ENCODE results near the gene ZNF280C. TPM values are rescaled to one million over a fixed set of nuclear protein-coding genes. Genes with fewer than 3 reads are reported as not detected.

ZNF280C gene
- total and polyA plus RNA-seq, 3 donors from 2014 or later: 12.5 to 34.4 (median 24.5) TPM

DNA sequence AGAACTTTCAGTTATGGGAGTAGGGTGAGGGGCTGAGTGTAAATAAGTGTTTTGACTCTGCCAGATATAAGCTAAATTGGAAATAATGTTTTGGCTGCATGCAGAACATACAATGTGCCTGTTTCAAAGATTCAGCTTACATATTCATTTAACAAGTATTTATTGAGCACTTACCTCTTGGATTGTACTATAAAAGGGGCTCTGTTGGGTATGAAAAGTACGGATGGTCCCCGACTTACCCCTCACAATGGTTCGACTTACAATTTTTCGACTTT, 102.3 kb downstream of the ZNF280C start:
- TF ChIP-seq POLR2A (IDR thresholded peaks at IDR 0.05): no peak
- TF ChIP-seq, protein P1, sequence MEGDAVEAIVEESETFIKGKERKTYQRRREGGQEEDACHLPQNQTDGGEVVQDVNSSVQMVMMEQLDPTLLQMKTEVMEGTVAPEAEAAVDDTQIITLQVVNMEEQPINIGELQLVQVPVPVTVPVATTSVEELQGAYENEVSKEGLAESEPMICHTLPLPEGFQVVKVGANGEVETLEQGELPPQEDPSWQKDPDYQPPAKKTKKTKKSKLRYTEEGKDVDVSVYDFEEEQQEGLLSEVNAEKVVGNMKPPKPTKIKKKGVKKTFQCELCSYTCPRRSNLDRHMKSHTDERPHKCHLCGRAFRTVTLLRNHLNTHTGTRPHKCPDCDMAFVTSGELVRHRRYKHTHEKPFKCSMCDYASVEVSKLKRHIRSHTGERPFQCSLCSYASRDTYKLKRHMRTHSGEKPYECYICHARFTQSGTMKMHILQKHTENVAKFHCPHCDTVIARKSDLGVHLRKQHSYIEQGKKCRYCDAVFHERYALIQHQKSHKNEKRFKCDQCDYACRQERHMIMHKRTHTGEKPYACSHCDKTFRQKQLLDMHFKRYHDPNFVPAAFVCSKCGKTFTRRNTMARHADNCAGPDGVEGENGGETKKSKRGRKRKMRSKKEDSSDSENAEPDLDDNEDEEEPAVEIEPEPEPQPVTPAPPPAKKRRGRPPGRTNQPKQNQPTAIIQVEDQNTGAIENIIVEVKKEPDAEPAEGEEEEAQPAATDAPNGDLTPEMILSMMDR (IDR thresholded peaks at IDR 0.05): no peak
- H3K4me1 ChIP-seq: peaks cover 3% of the 10 kb centered on the region
- peak overlapping the region; percentile 87 to 88 for H3K27ac ChIP-seq
- WGBS, 2 donors: 0 to 1% methylated on average over 4 of the region's 4 CpGs
- H3K4me3 ChIP-seq: peak overlapping the region; percentile 63 to 72
- no peak for DNase-seq
- no peaks in the 10 kb centered on the region for H3K27me3 ChIP-seq
- no peaks in the 10 kb centered on the region for H3K9me3 ChIP-seq
- H3K36me3 ChIP-seq (ENCODE audit: low read depth, missing control alignments): no peaks in the 10 kb centered on the region
- intact Hi-C loops (cut with DNase I; ENCODE audit: low total_unique reads): no loop called here

DNA sequence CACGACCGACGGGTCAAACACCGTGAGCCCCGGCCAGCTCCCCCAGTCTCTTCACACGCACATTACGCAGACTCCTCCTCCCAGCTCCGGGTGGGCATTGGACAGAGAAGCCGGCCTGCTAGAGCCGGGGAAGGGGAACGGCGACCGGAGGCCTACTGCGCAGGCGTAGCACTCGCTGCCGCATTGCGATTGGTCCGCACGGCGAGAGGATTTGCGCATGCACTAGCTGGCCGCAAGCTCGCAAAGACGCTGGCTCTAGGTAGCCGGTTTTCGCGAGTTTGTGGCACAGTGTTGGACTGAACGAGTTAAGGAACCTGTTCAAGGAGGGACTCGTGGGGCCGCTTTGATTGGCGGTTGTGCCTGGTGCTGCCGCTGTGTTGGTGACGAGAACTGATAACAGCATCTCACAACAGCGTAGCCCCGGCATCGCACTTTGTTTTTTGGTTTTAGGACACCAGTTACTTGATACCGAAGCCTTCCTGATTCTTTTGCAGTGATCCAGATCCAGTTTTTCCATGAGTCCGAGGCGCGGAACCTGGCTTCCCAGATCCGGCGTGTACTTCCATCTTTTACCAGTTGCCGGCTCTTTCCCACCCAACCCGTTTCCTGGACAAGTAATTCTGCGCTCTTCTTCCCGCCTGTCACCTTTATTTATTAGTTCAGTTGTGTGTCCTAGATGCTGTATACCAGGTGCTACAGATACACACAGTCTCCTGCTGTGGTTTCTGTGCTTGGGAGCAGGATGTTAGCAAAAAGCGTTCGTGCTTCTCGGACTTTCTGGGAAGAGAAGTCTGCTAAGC, 102.8 kb downstream of the ZNF280C start, which contains the start of gene AIFM1:
TSS of gene AIFM1 (minus strand) at position 139 of the 800 bp plus-strand sequence. CDS start 185 bp downstream, outside the sequence.
- Histone ChIP-seq H3K4me1 (peaks cover 3% of the 10 kb centered on the region), H3K9me3 (no peaks in the 10 kb centered on the region), H3K36me3 (ENCODE audit: low read depth, missing control alignments) (no peaks in the 10 kb centered on the region), H3K27me3 (no peaks in the 10 kb centered on the region), H3K27ac (peak within 1 kb of the TSS; percentile 87 to 88), H3K4me3 (peak within 1 kb of the TSS; percentile 63 to 72)
- intact Hi-C loops (cut with DNase I; ENCODE audit: low total_unique reads): no loop called here
- DNase-seq: peak; percentile 89
- TF ChIP-seq, protein P1 (IDR thresholded peaks at IDR 0.05): no peak
- TF ChIP-seq POLR2A (IDR thresholded peaks at IDR 0.05): no peak
- 0 to 1% methylated on average over 25 to 34 of the region's 50 CpGs for WGBS, 2 donors

DNA sequence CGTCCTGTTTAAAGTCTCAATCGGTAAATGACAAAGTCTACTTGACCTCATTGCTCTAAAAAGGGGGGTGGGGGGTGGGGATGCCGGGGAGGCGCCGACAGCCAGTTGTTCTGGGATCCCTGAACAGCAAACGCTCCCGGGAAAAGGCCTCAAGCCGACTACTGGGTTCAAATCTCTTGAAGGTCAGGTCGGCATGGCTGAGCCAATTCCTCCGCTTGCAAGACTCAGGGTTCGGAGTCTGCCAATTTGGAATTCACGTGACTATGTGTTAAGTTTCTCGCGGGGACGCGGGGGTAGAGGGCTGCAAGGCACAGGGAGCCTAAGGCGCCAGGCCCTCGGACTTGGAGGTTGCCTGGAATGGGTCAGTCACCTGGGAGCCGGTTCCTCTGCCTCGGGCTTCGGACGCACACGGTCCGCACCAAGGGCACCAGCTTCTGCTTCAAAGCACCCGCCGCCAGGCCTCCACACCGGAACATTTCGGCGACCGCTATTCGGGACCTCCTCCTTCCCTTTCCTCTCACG, 103.5 kb downstream of the ZNF280C start:
- intact Hi-C loops (cut with DNase I; ENCODE audit: low total_unique reads): no loop called here
- H3K4me3 ChIP-seq: peak overlapping the region; percentile 63 to 72
- H3K9me3 ChIP-seq: no peaks in the 10 kb centered on the region
- peak; percentile 66 for DNase-seq
- no peak for TF ChIP-seq POLR2A (IDR thresholded peaks at IDR 0.05)
- TF ChIP-seq, protein P1 (IDR thresholded peaks at IDR 0.05): no peak
- no peaks in the 10 kb centered on the region for H3K36me3 ChIP-seq (ENCODE audit: low read depth, missing control alignments)
- H3K27me3 ChIP-seq: no peaks in the 10 kb centered on the region
- WGBS, 2 donors: 0 to 2% methylated on average over 5 to 18 of the region's 32 CpGs
- H3K27ac ChIP-seq: peak overlapping the region; percentile 87 to 88
- H3K4me1 ChIP-seq: peaks cover 3% of the 10 kb centered on the region

DNA sequence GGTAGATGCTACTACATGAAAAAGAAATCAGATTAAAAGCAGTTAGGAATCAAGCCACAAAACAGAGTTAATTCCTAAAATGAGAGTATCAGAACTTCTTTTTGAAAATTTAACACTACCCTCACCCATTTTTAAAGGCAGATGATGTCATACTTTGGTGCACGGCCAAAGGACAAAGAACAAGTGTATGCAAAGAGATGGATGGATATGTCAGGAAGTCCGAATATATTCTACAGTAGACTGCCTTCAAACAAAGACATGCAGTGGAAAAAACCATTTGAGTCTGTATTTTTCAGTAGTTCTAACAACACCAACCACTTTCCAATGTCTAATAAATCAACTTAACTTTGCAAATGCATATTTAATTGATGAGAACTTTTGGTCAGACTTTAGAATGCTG, 105.3 kb downstream of the ZNF280C start:
- Histone ChIP-seq H3K4me1 (peaks cover 3% of the 10 kb centered on the region), H3K4me3 (no peak overlapping the region), H3K27ac (no peak overlapping the region), H3K27me3 (no peaks in the 10 kb centered on the region), H3K9me3 (no peaks in the 10 kb centered on the region), H3K36me3 (ENCODE audit: low read depth, missing control alignments) (no peaks in the 10 kb centered on the region)
- 60 to 71% methylated on average over 2 of the region's 2 CpGs for WGBS, 2 donors
- TF ChIP-seq, protein P1 (IDR thresholded peaks at IDR 0.05): no peak
- TF ChIP-seq POLR2A (IDR thresholded peaks at IDR 0.05): no peak
- intact Hi-C loops (cut with DNase I; ENCODE audit: low total_unique reads): no loop called here
- no peak for DNase-seq
